Esophagus muscularis mucosa (tissue), 4 donors: Measurements from ENCODE around the gene SLC22A12. TPM values are rescaled to one million over a fixed set of nuclear protein-coding genes. Genes with fewer than 3 reads are reported as not detected.
A peak's percentile ranks its signal among the peaks of the same experiment; 100 is the strongest.

Source experiments
- DNase-seq: peaks from one replicate; pipeline ENCODE4 v3.0.0-alpha.2; 2017; ENCODE audit errors: extremely low spot score
- H3K27ac ChIP-seq, 4 donors: fragments of 200-600 bp; sonication (generic); replicated peaks in 1 of 4; 1 replicate in 3 of 4; 2 replicates in 1 of 4; pipeline ENCODE4 v1.5.1; 2016 to 2019; ENCODE audit warnings: mild to moderate bottlenecking in 1 of 4
- H3K27me3 ChIP-seq, 4 donors: fragments of 200-600 bp; sonication (generic); one replicate each; pipeline versions ENCODE4 v1.5.1 to v1.6.0; 2016 to 2019
- H3K36me3 ChIP-seq, 4 donors: fragments of 200-600 bp; sonication (generic); one replicate each; pipeline ENCODE4 v1.5.1; 2016 to 2019
- H3K4me1 ChIP-seq, 4 donors: fragments of 200-600 bp; sonication (generic); one replicate each; pipeline ENCODE4 v1.5.1; 2016 to 2019
- H3K4me3 ChIP-seq, 4 donors: fragments of 200-600 bp; sonication (generic); 1 replicate in 2 of 4; 2 replicates in 2 of 4; pipeline ENCODE4 v1.5.1; 2016 to 2019; ENCODE audit warnings: mild to moderate bottlenecking in 4 of 4, moderate library complexity in 1 of 4
- H3K9me3 ChIP-seq, 4 donors: fragments of 200-600 bp; sonication (generic); 1 replicate in 3 of 4; 2 replicates in 1 of 4; pipeline ENCODE4 v1.5.1; 2016 to 2019
- EP300 ChIP-seq: sonication (generic); formaldehyde crosslinking; IDR thresholded peaks from one replicate; pipeline ENCODE4 v1.6.1; 2017; ENCODE audit warnings: antibody characterized with exemption
- POLR2A ChIP-seq: fragments of 450-650 bp; IDR thresholded peaks from one replicate; pipeline ENCODE4 v1.6.1; 2017; ENCODE audit warnings: antibody characterized with exemption, moderate library complexity, mild to moderate bottlenecking, low read depth
- POLR2AphosphoS5 ChIP-seq, 2 donors: sonication (generic); formaldehyde crosslinking; IDR thresholded peaks; one replicate each; pipeline ENCODE4 v1.6.1; 2017; ENCODE audit warnings: antibody characterized with exemption in 2 of 2
- WGBS: methylation state at CpG from one replicate; pipeline ENCODE4 v1.1.5; 2018; 5-methylcytosine and 5-hydroxymethylcytosine counted together
- intact Hi-C: fragments of 100-400 bp; cut with DNase I; formaldehyde crosslinking; loops from one replicate; pipeline ENCODE4 v1.15.1; 2023
- total RNA-seq, 4 donors: library from RNA; depleted of rRNA; stranded (reverse); fragments of >200 nt; gene quantifications; one replicate each; pipeline versions ENCODE4 v1.1.0 to v1.2.1, GENCODE V29; 2016
- TF ChIP-seq, protein P1 (sequence below), 3 experiments: fragments of 200-600 bp in 2 of 3; fragments of 450-650 bp in 1 of 3; sonication (generic) in 2 of 3; IDR thresholded peaks; one replicate each; pipeline ENCODE4 v1.5.1; 2017 to 2019; ENCODE audit warnings: antibody characterized with exemption in 3 of 3, mild to moderate bottlenecking in 2 of 3, moderate library complexity in 1 of 3

The SLC22A12 gene
- total RNA-seq, 4 donors from 2014 or later, result not detected

DNA sequence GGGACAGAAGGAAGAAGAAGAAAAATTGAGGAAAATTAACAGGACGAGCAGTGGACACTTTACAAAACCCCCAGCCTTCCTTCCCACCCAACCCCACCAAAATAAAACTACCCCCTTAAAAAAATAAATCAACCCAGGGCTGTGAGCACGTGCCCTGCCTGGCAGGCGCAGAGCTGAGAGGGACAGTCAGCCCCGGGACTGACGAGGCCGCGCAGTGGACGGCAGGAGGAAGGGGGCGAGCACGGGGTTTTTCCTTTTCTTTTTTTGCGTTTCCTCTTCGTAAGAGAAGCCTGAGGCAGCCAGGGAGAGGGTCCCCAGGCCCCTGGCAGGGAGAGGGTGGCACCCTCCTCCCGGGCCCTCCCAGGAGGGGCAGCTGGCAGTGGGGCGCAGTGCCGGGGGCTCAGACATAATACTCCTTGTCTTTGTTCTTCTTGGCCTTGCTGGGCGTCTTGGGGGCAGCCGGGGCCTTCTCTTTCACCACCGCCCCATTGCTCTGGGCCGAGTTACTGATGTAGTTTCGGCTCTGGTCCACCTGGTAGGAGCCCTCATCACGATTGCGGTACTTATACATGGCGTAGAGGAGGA is 15.9 kb downstream of the SLC22A12 start:
- intact Hi-C loops, result no loop called here
- H3K9me3 ChIP-seq, result no peaks in the 10 kb centered on the region
- peaks cover 0 to 14% (median 7%) of the 10 kb centered on the region in 4 donors for H3K4me1 ChIP-seq
- H3K36me3 ChIP-seq, result no peaks in the 10 kb centered on the region
- no peak for TF ChIP-seq POLR2A
- no peak for TF ChIP-seq EP300
- TF ChIP-seq, protein P1, sequence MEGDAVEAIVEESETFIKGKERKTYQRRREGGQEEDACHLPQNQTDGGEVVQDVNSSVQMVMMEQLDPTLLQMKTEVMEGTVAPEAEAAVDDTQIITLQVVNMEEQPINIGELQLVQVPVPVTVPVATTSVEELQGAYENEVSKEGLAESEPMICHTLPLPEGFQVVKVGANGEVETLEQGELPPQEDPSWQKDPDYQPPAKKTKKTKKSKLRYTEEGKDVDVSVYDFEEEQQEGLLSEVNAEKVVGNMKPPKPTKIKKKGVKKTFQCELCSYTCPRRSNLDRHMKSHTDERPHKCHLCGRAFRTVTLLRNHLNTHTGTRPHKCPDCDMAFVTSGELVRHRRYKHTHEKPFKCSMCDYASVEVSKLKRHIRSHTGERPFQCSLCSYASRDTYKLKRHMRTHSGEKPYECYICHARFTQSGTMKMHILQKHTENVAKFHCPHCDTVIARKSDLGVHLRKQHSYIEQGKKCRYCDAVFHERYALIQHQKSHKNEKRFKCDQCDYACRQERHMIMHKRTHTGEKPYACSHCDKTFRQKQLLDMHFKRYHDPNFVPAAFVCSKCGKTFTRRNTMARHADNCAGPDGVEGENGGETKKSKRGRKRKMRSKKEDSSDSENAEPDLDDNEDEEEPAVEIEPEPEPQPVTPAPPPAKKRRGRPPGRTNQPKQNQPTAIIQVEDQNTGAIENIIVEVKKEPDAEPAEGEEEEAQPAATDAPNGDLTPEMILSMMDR (IDR thresholded peaks at IDR 0.05), result no peak
- TF ChIP-seq POLR2AphosphoS5 (IDR thresholded peaks at IDR 0.05), result no peak
- H3K27me3 ChIP-seq, result peaks cover 0 to 37% (median 0%) of the 10 kb centered on the region in 4 donors
- H3K4me3 ChIP-seq, result no peak overlapping the region
- DNase-seq, result no peak
- no peak overlapping the region for H3K27ac ChIP-seq
- WGBS, result 84% methylated on average over 23 of the region's 23 CpGs

DNA sequence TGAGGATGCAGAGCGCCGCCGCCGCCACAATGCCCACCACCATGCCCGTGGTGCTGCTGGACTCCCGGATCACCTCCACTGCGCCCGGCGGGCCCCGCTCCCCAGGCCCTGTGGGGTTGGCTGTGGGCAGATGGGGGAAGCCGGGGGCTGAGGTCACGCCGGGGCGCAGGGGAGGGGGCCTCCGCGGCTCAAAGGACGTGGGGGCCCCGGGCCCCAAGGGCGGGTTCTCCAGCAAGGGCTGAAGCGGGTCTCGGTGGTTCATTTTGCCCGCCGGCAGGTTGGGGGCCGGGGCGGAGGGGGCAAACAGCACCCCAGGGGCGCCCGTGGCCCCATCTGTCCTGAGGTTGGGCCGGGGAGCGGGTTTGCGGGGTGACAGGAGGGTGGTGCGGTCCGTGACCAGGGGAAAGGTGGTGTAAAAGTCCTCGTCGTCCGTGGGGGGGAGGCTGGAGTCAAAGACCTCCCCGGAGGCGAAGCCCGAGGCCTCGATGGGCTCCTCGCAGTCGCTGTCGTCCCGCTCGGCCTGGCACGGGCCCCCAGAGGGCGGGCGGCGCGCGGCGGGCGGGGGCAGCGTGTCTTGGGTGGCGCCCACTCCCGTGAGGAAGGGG is 16.5 kb downstream of the SLC22A12 start:
- TF ChIP-seq, protein P1 (IDR thresholded peaks at IDR 0.05), result no peak
- no peak for TF ChIP-seq POLR2AphosphoS5 (IDR thresholded peaks at IDR 0.05)
- no peak for TF ChIP-seq EP300
- no peak for TF ChIP-seq POLR2A
- intact Hi-C loops, result no loop called here
- peak overlapping the region; percentile 31 to 50 (median 44) for H3K4me3 ChIP-seq
- 64% methylated on average over 39 of the region's 55 CpGs for WGBS
- no peak for DNase-seq
- peaks cover 0 to 34% (median 0%) of the 10 kb centered on the region in 4 donors for H3K27me3 ChIP-seq
- no peaks in the 10 kb centered on the region for H3K36me3 ChIP-seq
- no peaks in the 10 kb centered on the region for H3K9me3 ChIP-seq
- H3K27ac ChIP-seq, result peak overlapping the region in 1 of 4 donors; percentile 19
- peaks cover 0 to 14% (median 7%) of the 10 kb centered on the region in 4 donors for H3K4me1 ChIP-seq

DNA sequence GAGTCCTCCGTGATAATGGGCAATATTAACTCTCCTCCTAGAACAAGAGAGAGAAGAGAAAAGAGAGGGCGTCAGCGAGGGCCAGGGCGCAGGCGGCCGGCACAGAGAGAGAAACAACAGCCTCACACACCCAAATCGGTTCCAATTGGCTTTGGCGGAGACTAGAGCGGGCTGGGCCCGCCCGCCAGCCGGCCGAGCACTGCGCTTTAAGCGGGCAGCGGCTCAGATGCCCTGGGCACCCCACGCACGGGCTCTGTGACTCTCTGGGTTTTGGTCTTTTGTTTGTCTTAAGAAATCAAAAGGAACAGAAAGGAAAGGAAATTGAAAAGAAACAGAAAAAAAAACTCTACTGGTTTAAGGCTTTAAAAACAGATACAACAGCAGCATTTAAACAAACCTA is 17.0 kb downstream of the SLC22A12 start:
- peak overlapping the region; percentile 31 to 50 (median 44) for H3K4me3 ChIP-seq
- H3K36me3 ChIP-seq, result no peaks in the 10 kb centered on the region
- intact Hi-C loops, result no loop called here
- H3K9me3 ChIP-seq, result no peaks in the 10 kb centered on the region
- TF ChIP-seq POLR2A (no peak), POLR2AphosphoS5 (IDR thresholded peaks at IDR 0.05) (no peak), EP300 (no peak)
- TF ChIP-seq, protein P1 (IDR thresholded peaks at IDR 0.05), result no peak
- H3K27ac ChIP-seq, result peak overlapping the region in 1 of 4 donors; percentile 19
- H3K4me1 ChIP-seq, result peaks cover 0 to 14% (median 7%) of the 10 kb centered on the region in 4 donors
- no peak for DNase-seq
- WGBS, result 53% methylated on average over 18 of the region's 18 CpGs
- peaks cover 0 to 32% (median 0%) of the 10 kb centered on the region in 4 donors for H3K27me3 ChIP-seq

DNA sequence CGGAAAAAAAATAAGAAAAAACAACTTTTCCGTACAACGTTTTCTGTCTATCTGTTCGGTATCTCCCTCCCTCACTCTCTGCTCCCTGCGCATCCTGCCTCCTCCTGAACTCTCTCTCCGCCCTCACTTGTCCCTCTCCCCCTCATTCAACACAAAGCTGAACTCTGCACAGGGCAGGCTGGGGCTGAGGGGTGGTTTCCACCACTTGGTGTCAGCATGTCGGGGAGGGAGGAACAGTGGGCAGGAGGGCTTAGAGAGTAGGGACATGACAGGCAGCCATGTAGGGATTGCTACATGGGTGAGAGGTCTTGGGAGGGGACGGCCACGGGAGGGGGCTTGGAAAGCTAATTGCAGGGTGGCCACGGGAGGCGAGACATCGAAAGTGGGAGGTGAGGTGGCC is 17.6 kb downstream of the SLC22A12 start:
- TF ChIP-seq, protein P1 (IDR thresholded peaks at IDR 0.05), result no peak
- no peak for TF ChIP-seq POLR2A
- TF ChIP-seq EP300, result no peak
- no peak for TF ChIP-seq POLR2AphosphoS5 (IDR thresholded peaks at IDR 0.05)
- Histone ChIP-seq H3K27me3 (peaks cover 0 to 32% (median 0%) of the 10 kb centered on the region in 4 donors), H3K36me3 (no peaks in the 10 kb centered on the region), H3K27ac (no peak overlapping the region), H3K9me3 (no peaks in the 10 kb centered on the region), H3K4me3 (no peak overlapping the region), H3K4me1 (peaks cover 0 to 14% (median 7%) of the 10 kb centered on the region in 4 donors)
- DNase-seq, result no peak
- intact Hi-C loops, result no loop called here
- 73% methylated on average over 12 of the region's 12 CpGs for WGBS
